ENCODE results near the gene RPL18A. TPM values are rescaled to one million over a fixed set of nuclear protein-coding genes. Genes with fewer than 3 reads are reported as not detected.

The RPL18A gene
- total and polyA plus RNA-seq, 2 of the 13 experiments (the other 11 are each of a cell fraction or from before 2014, with no cell fraction given): 1,471 to 2,004 TPM

- TF ChIP-seq ARID3A (IDR thresholded peaks at IDR 0.05; ENCODE audit: low read depth, low read length) (no peak), POLR2G (IDR thresholded peaks at IDR 0.05; ENCODE audit: low read depth, low read length) (no peak), ZNF792 (CRISPR knock-in tag; IDR thresholded peaks at IDR 0.05) (peak; percentile 72; the same call in 1 of the 2 replicates), ZNF543 (CRISPR knock-in tag; IDR thresholded peaks at IDR 0.05) (no peak), HMGXB4 (CRISPR knock-in tag; IDR thresholded peaks at IDR 0.05; ENCODE audit: borderline replicate concordance in 1 of 2, low read depth in 1 of 2) (no peak), TBX2 (CRISPR knock-in tag; IDR thresholded peaks at IDR 0.05; ENCODE audit: borderline replicate concordance) (peak; percentile 47; the same call in 1 of the 2 replicates), EED (CRISPR knock-in tag; IDR thresholded peaks at IDR 0.05) (no peak), ZNF343 (CRISPR knock-in tag; IDR thresholded peaks at IDR 0.05) (no peak), JARID2 (CRISPR knock-in tag; IDR thresholded peaks at IDR 0.05; ENCODE audit: insufficient replicate concordance) (no peak), THRA (CRISPR knock-in tag; IDR thresholded peaks at IDR 0.05; ENCODE audit: borderline replicate concordance) (peak; percentile 47; the same call in 1 of the 2 replicates), ZNF225 (CRISPR knock-in tag; IDR thresholded peaks at IDR 0.05) (no peak; the same call in 1 of the 2 replicates), ZNF180 (CRISPR knock-in tag; IDR thresholded peaks at IDR 0.05; ENCODE audit: borderline replicate concordance, low read depth) (no peak), UBTF (CRISPR knock-in tag; IDR thresholded peaks at IDR 0.05) (no peak), YY1 (IDR thresholded peaks at IDR 0.05; ENCODE audit: insufficient read depth, insufficient replicate concordance, low read depth, low read length) (no peak), ZNF703 (CRISPR knock-in tag; IDR thresholded peaks at IDR 0.05; ENCODE audit: borderline replicate concordance) (no peak), DNMT1 (CRISPR knock-in tag; IDR thresholded peaks at IDR 0.05) (no peak), ZNF800 (CRISPR knock-in tag; IDR thresholded peaks at IDR 0.05) (0 out of 2 replicates have a peak, but pooled peaks have one; percentile 57), DR1 (CRISPR knock-in tag; IDR thresholded peaks at IDR 0.05) (no peak), ZNF333 (CRISPR knock-in tag; IDR thresholded peaks at IDR 0.05; ENCODE audit: borderline replicate concordance) (no peak), ZNF616 (CRISPR knock-in tag; IDR thresholded peaks at IDR 0.05; ENCODE audit: low read depth) (no peak)
These were observed 30.0 kb downstream of the RPL18A start (continued) for GRCh38 chr19:17889609-17890214.

Measured in HepG2 (cell line).